ENCODE results near the gene ZFAND2A. TPM values are rescaled to one million over a fixed set of nuclear protein-coding genes. Genes with fewer than 3 reads are reported as not detected.

ZFAND2A gene
- total and polyA plus RNA-seq, 2 of the 8 experiments (the other 6 are each of a cell fraction or from before 2014, with no cell fraction given) = 16.6 to 20.3 TPM

- TF ChIP-seq RXRA (IDR thresholded peaks at IDR 0.05; ENCODE audit: insufficient read depth, low read depth, low read length) = no peak
- no peak for TF ChIP-seq EZH2 (IDR thresholded peaks at IDR 0.05; ENCODE audit: low read depth, low read length, severe bottlenecking)
- TF ChIP-seq POU5F1 (IDR thresholded peaks at IDR 0.05; ENCODE audit: low read depth, low read length) = no peak
- no peak for TF ChIP-seq CHD7 (IDR thresholded peaks at IDR 0.05; ENCODE audit: insufficient replicate concordance, low read length)
These were observed 8.4 kb upstream of the ZFAND2A start (continued) for GRCh38 chr7:1168422-1168821.
